ENCODE measurements around the gene WDR38.

DNA sequence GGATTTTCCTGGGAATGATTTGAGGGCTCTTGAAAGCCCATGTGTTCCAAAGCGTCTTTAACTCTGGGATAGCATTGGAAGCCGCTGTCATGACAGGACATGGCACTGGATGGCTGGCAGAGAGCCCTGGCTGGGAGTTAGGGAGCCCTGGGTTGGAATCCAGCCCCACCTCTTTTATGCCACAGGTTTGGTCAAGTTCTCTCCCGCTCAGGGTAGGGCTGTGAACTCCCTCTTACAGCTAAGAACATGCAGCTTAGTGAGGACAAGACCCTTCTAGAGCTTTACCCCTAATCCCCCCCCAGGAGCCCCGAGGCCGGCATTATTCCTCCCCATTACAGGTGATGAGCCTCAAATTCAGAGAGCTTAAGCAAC is 39.1 kb upstream of the WDR38 start:
- TF ChIP-seq, protein P1, sequence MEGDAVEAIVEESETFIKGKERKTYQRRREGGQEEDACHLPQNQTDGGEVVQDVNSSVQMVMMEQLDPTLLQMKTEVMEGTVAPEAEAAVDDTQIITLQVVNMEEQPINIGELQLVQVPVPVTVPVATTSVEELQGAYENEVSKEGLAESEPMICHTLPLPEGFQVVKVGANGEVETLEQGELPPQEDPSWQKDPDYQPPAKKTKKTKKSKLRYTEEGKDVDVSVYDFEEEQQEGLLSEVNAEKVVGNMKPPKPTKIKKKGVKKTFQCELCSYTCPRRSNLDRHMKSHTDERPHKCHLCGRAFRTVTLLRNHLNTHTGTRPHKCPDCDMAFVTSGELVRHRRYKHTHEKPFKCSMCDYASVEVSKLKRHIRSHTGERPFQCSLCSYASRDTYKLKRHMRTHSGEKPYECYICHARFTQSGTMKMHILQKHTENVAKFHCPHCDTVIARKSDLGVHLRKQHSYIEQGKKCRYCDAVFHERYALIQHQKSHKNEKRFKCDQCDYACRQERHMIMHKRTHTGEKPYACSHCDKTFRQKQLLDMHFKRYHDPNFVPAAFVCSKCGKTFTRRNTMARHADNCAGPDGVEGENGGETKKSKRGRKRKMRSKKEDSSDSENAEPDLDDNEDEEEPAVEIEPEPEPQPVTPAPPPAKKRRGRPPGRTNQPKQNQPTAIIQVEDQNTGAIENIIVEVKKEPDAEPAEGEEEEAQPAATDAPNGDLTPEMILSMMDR (IDR thresholded peaks at IDR 0.05): no peak
- TF ChIP-seq POLR2A (IDR thresholded peaks at IDR 0.05) (no peak), EP300 (IDR thresholded peaks at IDR 0.05) (no peak)

Measured in sigmoid colon (tissue), 4 donors.